HG02571 (cell line): ENCODE measurements around the gene MAGEC3.
"Not testable (repeated sequence)": the region's sequence is repeated elsewhere in the genome, so short reads cannot be mapped to it uniquely, and the experiment has no call there.

Source experiments
- ATAC-seq: cut with Tn5 transposase; IDR thresholded peaks from one replicate; pipeline ENCODE4 v1.9.1; 2021; ENCODE audit warnings: mild to moderate bottlenecking, moderate library complexity; ENCODE audit not compliant: unreplicated experiment

MAGEC3 gene

GRCh38 chrX:141838016-141838415 is at the start of gene MAGEC3:
MAGEC3 (plus strand) TSS chrX:141838316; CDS start chrX:141838316, 0 bp downstream.
- ATAC-seq, result no peak

DNA sequence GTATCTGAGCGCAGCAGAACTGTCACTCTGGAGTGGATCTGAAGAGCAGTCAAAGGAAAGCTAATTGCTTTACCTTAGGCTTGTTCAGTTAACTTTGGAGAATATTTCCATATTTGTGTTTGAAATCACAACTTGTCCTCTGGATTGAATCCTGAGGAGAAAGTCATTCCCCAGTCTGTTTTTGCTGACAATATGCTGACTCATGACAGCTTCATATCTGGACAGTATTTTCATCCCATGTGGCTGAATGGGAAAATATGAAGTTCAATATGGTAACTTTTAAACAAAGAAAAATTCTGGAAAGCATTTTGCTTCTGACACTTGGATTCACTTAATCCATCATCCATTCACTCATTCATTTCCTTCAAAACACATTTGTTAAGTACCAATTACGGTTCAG is 46.3 kb upstream of the MAGEC3 start:
- no peak for ATAC-seq

- no peak for ATAC-seq
Measured at GRCh38 chrX:141811438-141811837, 26.7 kb upstream of the MAGEC3 start.

GRCh38 chrX:141814213-141814857 is 23.8 kb upstream of the MAGEC3 start:
- ATAC-seq, result no peak

- no peak for ATAC-seq
Measured at GRCh38 chrX:141815904-141816303, 22.2 kb upstream of the MAGEC3 start.

GRCh38 chrX:141832247-141832646 is 5.9 kb upstream of the MAGEC3 start:
- ATAC-seq, result no peak

DNA sequence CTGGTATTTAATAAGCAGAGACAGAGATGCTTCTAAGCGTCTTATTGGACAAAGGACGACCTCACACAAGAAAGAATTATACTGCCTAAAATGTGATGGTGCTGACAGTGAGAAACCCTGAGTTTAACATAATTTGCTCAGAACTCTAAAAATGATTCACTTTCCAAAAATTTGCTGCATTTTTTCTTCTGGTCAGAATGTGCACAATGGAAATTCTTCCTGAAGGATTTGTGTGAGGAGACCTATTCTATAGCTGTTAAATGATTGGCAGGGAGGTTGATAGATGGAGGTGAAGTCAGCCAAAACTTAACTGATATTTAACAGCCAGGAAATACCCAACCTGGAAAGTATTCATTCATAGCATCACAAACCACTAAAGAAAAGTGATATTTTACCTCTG is 1.7 kb downstream of the MAGEC3 start:
- ATAC-seq, result no peak

DNA sequence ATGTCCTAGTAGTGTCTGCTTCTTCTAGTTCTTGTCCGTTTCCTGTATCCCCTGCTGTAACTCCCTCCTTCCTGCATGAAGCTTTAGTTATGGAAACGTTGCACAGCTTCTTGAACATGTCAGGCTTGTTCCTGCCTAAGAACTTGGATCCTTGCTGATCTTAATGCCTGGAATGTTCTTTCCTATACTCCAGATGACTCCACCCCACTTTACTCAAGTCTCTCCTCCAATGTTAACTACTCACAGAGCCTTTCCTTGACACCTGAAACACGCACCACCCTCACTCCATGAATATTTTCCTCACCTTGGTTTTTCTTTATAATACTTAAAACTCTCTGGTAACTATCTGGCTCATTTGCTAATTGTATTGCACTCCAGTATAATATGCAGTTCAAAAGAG is 19.4 kb downstream of the MAGEC3 start:
- ATAC-seq, result no peak

- no peak for ATAC-seq
Measured at GRCh38 chrX:141879616-141880015, 41.5 kb downstream of the MAGEC3 start.

- ATAC-seq, result not testable (repeated sequence)
Measured at GRCh38 chrX:141888811-141889210, 50.7 kb downstream of the MAGEC3 start.

- no peak for ATAC-seq
Measured at GRCh38 chrX:141894733-141895132, 56.6 kb downstream of the MAGEC3 start.

DNA sequence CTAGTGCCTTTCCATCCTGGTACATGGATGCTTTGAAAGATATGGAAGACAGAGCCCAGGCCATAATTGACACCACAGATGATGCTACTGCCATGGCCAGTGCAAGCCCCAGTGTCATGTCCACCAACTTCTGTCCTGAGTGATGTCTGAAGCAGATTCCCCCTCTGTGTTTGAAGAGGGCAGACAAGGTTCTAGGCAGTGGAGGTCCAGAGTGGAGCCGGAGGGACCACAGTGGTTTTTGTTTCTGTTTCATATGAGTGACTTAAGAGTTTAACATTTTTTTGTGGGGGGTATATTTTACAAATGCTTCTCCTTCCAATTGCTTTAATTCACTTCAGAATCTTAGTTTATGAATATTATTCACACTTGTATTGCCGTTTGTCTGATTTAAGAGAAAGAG is 59.6 kb downstream of the MAGEC3 start:
- ATAC-seq, result no peak

GRCh38 chrX:141902366-141902765 is 64.2 kb downstream of the MAGEC3 start:
- no peak for ATAC-seq

GRCh38 chrX:141903400-141904155 is 65.5 kb downstream of the MAGEC3 start, which contains the start of gene MAGEC1:
MAGEC1 (plus strand) TSS chrX:141903894; CDS start chrX:141905073, 1,179 bp downstream.
- no peak for ATAC-seq

DNA sequence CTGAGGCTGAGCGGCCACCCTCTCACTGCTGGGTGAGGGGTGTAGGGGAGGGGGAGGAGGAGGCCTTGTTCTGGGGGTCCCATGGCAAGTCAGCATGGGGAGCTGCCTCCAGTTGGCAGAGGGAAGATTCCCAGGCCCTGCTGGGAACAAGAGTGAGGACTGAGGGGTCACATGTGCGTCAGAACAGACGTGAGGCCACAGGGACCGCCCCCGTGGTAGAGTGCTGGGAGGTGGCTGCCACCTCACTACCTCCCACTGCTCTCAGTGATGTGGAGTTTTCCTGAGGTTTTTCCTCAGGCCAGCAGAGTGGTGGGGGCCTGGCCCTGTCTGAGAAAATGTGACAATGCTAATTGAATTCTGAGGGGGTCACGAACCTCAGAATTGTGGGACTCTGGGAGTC is 66.1 kb downstream of the MAGEC3 start:
- no peak for ATAC-seq

DNA sequence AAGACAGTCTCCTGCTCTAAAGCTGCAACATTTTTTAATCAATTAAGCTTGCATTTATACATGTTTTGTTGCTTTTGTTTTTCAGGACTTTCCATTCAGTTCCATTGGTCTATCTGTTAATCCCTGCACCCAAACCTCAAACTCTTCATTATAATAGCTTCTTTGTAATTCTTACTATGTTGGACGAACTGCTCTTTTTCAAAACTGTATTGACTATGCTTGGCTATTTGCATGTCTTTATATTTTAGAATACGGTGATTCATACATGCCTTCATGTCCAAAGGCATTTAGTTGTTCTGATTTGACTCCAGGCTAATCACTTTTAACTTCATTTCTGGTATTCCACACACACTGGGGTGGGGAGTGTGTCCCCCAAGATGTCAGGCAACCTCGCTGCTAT is 79.7 kb downstream of the MAGEC3 start:
- no peak for ATAC-seq

DNA sequence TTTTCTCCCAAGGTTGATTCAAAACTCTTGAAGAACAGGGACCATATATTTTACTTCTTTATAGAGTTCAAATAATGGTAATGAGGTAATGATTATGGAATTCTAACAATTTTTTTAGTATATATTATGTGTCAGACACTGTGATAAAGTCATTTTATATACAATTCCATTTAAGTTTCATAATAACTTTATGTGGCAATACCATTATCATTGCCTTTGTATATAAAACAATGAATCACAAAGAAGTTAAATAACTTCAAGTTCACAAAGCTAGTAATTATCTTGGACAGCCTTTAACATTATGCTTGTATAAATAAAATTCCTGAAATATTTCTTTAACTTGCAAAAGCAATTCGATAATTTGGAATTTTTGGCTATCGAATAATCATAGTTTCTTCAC is 86.2 kb downstream of the MAGEC3 start:
- no peak for ATAC-seq

- no peak for ATAC-seq
Measured at GRCh38 chrX:141928432-141928831, 90.3 kb downstream of the MAGEC3 start.

- no peak for ATAC-seq
Measured at GRCh38 chrX:141934059-141934641, 96.0 kb downstream of the MAGEC3 start.

- no peak for ATAC-seq
Measured at GRCh38 chrX:141935645-141936044, 97.5 kb downstream of the MAGEC3 start.

- no peak for ATAC-seq
Measured at GRCh38 chrX:141936080-141936479, 98.0 kb downstream of the MAGEC3 start.

DNA sequence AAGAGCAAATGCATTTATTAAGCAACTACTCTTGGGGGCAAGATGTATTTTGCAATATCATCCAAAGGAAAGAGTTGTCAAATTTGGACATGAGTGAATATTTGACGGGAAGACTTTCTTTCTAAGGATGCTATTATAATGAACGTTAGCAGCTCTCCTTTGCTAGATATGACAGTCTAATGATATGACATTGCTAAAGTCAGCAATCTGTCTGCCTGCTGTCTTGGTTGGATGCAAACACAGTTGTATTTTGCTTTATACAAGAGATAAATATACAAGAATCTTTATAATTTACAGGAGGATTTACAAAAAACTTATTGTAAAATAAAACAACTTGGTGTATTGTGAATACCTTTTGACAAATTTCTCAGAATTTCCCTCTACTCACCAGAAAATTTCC is 103.1 kb downstream of the MAGEC3 start:
- no peak for ATAC-seq
